ENCODE measurements around the gene DLG5.
"Not testable (repeated sequence)": the region's sequence is repeated elsewhere in the genome, so short reads cannot be mapped to it uniquely, and the experiment has no call there.

DLG5 gene

GRCh38 chr10:77789861-77790260 is 136.7 kb downstream of the DLG5 start:
- no peak for FAIRE-seq

GRCh38 chr10:77789016-77789415 is 137.5 kb downstream of the DLG5 start:
- no peak for FAIRE-seq

DNA sequence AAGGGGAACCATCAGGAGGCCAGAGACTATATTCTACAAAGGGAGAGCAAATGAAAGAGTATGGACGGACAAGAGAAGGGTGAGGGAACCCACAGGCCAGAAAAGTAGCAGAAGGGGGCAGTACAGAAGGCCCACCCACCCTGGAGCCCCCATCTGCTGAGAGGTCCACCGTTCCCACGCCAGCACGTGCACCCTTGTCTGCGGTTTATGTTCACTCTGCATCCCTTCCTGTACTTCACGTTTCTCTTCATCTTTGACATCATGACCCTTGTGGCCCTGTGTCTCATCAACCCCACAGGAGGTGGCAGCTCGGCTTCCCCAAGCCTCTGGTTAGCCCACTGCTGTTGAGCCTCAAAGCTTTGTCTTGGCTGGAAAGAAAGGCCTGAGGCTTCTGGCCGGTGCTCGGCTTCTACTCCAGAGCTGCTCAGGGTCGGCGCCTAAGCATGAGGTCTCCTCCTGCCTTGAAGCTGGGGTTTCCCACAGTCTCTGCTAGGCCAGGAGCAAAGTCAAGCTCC is 138.0 kb downstream of the DLG5 start:
- no peak for FAIRE-seq

DNA sequence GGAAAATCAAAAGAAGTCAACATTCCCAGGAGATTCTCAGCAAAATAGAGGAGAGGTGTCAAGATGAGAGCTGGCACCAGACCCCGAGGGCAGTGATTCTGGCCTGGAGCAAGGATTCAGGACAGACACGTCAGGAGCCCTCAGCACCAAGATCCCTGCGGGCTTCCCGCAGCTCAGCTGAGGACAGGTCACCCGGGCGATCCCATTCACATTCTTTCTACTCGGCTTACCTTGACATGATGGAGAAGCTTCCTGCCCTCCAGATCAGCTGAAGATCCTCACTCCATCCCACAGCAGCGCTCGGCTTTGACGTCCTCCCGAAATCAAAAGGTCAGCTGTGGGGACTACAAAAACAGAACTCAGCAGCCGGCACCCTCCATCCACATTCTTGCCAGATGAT is 139.1 kb downstream of the DLG5 start:
- FAIRE-seq = no peak

GRCh38 chr10:77784856-77785255 is 141.7 kb downstream of the DLG5 start:
- FAIRE-seq = no peak

DNA sequence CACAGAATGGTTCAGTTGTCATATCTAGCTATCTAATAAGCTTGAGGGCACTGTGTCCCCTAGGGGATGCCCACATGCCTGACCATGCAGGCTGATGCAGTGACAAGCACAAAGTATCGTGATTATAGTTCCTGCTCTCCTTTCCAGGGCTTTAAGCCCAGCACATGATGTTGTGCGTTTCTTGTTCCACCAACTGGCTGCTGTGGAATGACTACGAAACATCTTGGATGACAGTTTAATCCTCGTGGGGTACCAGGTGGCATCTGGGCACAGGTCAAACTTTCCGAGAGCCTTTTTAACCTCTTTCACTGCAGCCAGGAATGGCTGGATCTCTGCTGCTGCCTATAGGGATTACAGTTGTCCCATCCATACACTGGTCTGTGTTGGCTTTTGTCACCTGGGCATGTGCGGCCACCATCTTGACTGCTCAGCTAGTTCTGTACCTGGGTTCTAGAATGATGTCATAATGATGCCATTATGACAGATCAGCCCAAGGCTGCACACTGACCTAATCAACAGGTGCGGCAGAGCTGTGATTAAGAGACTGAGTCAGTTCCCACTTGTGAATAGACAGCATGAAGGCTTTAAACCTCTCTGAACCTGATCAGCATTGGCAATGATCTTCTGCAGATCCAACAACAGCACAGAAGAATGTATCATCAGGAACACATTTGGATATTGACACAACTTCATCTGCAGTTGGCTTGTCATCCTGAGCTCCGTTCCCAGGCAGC is 144.1 kb downstream of the DLG5 start:
- FAIRE-seq = no peak

DNA sequence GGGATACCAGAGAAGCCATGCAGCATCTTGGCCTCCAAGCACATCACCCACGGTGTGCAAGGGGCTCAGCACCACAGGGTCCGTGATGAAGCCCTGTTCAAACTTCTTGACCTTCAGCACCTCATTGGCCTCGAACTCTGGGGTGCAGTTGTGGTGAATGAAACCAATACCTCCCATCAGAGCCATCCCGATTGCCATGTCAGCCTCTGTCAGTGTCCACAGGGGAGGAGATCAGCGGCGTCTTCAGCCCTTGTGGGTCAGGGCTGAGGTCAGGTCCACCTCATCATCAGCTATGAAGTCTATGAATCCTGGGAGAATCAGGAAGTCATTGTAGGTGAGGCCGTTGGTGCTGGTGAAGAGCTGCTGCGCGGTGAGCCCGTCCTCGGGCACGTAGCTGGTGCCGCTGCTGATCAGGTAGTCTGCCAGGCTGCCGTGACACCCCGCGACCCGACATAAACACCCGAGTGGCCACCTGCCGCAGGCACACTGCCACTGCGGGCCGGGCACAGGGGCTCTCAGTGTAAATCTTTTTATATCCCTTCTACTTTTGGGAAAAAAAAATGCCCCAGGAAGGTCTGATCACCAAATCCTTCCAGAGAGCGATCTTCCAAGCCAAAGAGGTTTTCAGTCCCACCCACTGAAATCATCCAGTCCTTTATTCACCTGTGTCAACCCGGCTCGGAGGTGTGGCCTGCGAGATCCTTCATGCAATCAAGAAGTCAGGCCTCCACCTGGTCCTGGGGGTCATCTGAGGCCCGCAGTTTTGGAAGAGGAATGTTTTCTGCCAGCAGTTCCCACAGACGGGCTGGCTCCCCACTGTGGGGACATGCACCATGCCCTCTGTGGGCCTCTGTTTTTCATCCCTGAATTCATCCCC is 144.9 kb downstream of the DLG5 start:
- FAIRE-seq = no peak

DNA sequence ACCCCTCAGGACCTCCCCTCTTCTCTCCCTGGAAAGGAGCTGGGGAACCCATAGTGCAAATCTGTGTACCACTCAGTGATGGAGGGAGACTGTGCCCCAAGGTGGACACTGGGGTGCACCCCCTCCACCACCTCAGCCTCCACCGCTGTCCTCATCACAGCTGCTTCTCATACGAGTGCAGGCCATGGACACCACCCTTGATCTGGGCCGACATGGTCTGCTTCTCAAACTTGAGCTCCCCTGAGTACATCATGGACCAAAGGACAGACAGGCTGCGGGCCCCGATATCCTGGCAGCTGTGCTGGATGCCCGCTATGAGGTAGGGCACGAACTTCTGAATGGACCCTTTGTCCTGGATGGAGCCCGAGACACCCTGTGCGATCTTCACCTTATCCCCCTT is 146.4 kb downstream of the DLG5 start:
- FAIRE-seq = no peak

DNA sequence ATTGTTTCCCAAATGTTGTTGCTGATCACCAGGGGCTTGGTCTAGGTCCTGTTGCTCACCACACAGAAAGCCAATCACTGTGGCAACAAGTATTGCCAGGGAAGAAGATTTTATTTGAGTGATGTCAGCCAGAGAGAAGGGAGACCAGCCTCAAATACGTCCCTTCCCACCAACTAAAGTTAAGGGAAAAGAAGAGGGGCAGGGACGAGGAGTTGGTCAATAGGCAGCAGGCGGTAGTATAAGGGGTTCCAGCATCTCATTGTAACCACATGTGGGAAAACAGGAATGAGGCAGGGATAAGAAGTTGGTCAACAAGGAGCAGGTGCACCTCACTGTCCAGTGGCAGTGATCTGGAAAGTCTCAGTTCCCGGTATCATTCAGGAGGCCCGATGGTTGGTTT is 150.1 kb downstream of the DLG5 start:
- no peak for FAIRE-seq

DNA sequence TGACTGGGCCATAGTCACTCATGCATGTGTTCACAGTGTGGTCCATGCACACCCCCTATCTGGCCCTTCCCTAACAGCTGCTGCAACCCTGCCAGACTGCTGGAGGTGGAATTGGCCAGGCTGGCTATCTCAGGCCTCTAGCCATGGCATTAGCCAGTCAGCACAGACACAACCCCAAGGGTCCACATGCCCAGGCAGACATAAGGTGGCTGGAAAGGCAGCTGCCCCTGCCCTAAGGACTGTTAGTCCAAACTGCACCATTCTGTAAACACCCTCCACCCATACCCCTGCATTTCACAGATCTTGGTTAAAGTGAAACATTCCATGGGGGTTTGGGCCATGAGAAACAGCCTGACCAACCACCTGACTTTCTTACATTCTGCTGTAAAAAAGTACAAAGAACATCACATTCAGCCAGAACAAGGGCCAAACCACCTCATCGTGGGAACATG is 151.6 kb downstream of the DLG5 start:
- FAIRE-seq = no peak

DNA sequence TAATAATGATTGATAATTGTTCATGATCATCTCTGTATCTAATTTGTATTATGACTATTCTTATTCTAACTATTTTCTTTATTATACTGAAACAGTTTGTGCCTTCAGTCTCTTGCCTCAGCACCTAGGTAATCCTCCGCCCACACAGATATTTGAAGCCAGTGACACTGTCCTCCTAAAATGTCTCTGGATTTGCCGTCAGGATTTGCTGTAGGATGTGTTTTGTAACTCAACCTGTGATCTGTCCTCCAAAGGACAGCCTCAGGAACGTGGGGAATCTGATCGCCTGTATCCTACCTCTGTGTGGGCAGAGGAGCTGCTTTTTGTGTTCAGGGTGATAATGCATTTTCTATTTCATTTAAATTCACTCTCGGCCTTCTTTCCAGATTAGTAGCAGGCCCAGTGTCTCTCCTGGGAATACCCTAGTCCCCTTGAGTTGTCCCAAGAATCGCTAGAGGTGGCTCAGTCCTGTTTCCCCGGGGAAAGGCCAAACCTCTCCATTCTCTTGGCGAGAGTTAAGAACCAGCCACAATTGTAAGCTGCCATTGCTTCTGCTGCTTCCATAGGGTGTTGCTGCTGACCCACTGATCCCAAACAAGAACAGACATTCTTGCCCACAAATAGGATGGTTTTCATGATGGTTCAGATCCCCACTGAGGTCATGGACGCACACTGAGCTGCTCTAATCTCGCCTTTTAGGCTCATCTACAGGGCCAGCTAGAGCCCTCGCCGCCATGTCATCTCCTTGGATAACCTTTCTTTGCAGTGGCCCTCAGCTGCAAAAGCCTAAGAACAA is 152.7 kb downstream of the DLG5 start:
- no peak for FAIRE-seq

DNA sequence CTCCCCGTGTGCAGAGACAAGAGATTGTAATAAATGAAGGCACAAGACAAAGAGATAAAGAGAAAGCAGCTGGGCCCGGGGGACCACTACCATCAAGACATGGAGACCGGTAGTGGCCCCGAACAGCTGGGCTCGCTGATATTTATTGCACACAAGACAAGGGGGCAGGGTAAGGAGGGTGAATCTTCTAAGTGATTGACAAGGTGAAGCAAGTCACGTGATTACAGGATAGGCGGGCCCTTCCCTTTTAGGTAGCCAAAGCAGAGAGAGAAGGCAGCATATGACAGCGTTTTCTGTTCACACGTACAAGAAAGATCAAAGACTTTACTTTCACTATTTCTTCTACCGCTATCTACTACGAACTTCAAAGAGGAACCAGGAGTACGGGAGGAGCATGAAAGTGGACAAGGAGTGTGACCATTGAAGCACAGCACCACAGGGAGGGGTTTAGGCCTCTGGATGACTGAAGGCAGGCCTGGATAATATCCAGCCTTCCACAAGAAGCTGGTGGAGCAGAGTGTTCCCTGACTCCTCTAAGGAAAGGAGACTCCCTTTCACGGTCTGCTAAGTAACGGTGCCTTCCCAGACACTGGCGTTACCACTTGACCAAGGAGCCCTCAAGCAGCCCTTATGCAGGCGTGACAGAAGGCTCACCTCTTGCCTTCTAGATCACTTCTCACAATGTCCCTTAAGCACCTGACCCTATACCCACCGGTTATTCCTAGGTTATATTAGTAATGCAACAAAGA is 153.5 kb downstream of the DLG5 start:
- FAIRE-seq = not testable (repeated sequence)

- no peak for FAIRE-seq
Observed at GRCh38 chr10:77771851-77772250, 154.7 kb downstream of the DLG5 start.

- no peak for FAIRE-seq
Observed at GRCh38 chr10:77771450-77771849, 155.1 kb downstream of the DLG5 start.

DNA sequence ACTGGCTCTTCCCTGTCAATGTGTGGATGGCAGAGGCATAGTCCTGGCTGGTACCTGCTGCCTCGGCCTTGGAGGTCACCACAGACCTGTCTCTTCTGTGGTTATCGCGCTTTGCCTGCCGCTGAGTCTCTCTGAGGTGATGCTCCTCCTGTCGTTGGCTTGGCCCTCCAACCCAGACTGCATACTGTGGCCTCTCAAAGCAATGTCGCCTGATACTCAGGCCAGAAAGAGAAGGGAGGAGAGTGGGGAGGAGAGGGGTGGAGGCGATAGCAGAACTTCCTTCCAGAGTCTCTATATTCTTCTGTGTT is 155.7 kb downstream of the DLG5 start:
- no peak for FAIRE-seq

- FAIRE-seq = no peak
Observed at GRCh38 chr10:77770081-77770867, 156.3 kb downstream of the DLG5 start.

DNA sequence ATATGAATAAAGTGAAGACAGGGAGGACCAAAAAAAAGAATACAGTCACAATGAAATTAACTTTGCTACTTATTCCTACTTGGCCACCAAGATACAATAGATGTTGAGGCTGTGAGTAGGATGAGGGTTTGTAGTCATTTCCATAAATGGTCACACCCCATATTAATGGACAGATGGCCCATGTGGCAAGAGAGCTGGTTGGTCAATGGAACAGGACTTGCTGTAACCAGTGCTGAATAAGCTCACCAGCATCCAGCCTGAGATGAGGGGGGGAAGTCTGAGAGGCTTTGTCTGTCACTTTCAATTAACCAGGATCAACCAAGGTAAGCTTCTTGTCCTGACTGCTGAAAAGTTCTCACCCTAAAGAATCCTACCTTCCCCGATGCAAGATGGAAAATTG is 158.5 kb downstream of the DLG5 start:
- FAIRE-seq = no peak

DNA sequence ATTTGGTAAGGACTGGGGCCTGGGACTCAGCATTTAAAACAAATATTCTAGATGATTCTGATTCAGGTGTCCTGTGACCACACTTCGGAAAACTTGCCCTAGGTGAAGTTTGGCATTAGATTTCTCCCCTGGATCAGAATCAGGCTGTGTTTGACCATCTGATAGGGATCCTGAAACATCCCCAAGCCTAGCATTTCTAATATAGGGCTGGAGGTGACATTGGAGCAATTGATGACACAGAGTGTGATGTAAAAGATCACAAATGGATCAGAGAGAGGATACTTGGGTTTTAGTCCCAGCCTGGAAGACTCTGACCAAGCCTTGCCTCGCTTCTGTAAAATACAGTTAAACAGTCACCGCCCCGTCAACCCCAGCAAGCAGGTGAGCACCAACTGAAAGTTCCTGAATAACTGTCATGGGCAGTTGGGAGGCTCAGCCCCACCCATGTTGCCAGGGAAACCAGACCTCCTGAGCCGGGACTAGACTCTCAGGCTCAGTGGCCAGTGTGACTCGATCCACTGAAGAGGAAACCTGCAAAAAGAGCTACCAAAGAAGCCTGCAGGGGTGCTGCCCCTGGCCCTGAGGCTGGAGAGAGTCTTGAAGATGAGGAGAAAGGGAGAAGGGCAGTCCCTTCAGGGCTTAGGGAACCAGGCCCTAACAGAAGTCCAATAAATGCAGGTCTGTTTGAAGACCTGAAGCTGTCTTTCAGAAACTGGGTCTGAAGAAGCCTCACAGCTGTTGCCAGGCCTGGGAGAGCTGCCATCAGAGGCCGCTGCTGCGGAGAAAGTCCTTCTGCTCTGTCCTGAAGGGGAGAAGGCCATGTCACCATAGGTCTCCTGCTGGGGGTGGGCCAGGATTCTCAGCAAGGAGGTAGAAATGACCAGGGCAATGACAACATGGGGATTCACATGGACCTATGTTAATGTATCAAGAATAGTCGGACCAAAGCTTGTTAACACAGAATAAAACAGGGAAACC is 162.8 kb downstream of the DLG5 start:
- FAIRE-seq = no peak

- not testable (repeated sequence) for FAIRE-seq
Observed at GRCh38 chr10:77758406-77758805, 168.1 kb downstream of the DLG5 start.
